HG02763 (cell line): ENCODE results near the gene ZNF23.

ENCODE experiments used
- ATAC-seq: cut with Tn5 transposase; IDR thresholded peaks from one replicate; pipeline ENCODE4 v1.9.1; 2021; ENCODE audit warnings: mild to moderate bottlenecking, moderate library complexity; ENCODE audit not compliant: unreplicated experiment

ZNF23 gene

GRCh38 chr16:71399801-71400563, 62.1 kb downstream of the ZNF23 start:
- no peak for ATAC-seq
